Measurements from ENCODE around the gene YJEFN3. TPM values are rescaled to one million over a fixed set of nuclear protein-coding genes. Genes with fewer than 3 reads are reported as not detected.
A peak's percentile ranks its signal among the peaks of the same experiment; 100 is the strongest.

Gene YJEFN3
- total and polyA plus RNA-seq, 4 donors = 0.77 to 4.7 (median 3.8) TPM

DNA sequence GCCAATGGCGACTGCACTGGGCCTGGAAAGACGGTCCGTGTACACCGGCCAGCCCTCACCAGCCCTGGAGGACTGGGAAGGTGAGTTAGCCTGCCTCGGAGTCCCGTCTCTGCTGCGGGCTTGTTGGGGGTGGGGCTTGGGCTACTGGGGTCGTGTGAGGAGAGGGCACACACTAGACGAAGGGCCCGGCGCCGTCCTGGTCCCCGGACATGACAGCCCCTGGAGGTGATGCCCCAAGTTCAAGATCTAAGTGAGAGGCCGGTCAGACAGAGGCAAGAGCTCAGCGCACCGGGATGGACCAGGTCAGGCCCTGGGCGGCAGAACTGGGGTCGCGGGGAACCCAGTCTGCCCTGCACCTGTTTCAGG is 11.0 kb downstream of the YJEFN3 start:
- Histone ChIP-seq H3K4me1 (ENCODE audit: control insufficient read depth in 5 of 5, insufficient read depth in 5 of 5, low read length in 5 of 5) (peaks cover 0 to 26% (median 3%) of the 10 kb centered on the region in 5 donors), H3K9ac (ENCODE audit: insufficient read depth in 1 of 2, low read length in 2 of 2) (no peak overlapping the region), H3K36me3 (ENCODE audit: control insufficient read depth in 4 of 4, insufficient read depth in 4 of 4, low read length in 4 of 4) (peaks cover 0 to 1% (median 0%) of the 10 kb centered on the region in 4 donors), H3K4me3 (no peak overlapping the region), H3K27me3 (ENCODE audit: control insufficient read depth in 3 of 3, insufficient read depth in 3 of 3, low read length in 2 of 3) (peaks cover 10 to 47% (median 28%) of the 10 kb centered on the region in 3 donors), H3K27ac (ENCODE audit: low read depth in 1 of 2, low read length in 1 of 2) (no peak overlapping the region), H3K9me3 (ENCODE audit: control insufficient read depth in 4 of 4, insufficient read depth in 3 of 4, low read length in 3 of 4) (peaks cover 0 to 9% (median 0%) of the 10 kb centered on the region in 4 donors)
- ATAC-seq (ENCODE audit: insufficient read depth, low FRiP score) = no peak
- 31 to 32% methylated on average over 18 to 19 of the region's 19 CpGs for WGBS, 2 donors
- no peak for DNase-seq
- TF ChIP-seq, protein P1, sequence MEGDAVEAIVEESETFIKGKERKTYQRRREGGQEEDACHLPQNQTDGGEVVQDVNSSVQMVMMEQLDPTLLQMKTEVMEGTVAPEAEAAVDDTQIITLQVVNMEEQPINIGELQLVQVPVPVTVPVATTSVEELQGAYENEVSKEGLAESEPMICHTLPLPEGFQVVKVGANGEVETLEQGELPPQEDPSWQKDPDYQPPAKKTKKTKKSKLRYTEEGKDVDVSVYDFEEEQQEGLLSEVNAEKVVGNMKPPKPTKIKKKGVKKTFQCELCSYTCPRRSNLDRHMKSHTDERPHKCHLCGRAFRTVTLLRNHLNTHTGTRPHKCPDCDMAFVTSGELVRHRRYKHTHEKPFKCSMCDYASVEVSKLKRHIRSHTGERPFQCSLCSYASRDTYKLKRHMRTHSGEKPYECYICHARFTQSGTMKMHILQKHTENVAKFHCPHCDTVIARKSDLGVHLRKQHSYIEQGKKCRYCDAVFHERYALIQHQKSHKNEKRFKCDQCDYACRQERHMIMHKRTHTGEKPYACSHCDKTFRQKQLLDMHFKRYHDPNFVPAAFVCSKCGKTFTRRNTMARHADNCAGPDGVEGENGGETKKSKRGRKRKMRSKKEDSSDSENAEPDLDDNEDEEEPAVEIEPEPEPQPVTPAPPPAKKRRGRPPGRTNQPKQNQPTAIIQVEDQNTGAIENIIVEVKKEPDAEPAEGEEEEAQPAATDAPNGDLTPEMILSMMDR (IDR thresholded peaks at IDR 0.05; ENCODE audit: control extremely low read depth, extremely low read depth) = no peak

DNA sequence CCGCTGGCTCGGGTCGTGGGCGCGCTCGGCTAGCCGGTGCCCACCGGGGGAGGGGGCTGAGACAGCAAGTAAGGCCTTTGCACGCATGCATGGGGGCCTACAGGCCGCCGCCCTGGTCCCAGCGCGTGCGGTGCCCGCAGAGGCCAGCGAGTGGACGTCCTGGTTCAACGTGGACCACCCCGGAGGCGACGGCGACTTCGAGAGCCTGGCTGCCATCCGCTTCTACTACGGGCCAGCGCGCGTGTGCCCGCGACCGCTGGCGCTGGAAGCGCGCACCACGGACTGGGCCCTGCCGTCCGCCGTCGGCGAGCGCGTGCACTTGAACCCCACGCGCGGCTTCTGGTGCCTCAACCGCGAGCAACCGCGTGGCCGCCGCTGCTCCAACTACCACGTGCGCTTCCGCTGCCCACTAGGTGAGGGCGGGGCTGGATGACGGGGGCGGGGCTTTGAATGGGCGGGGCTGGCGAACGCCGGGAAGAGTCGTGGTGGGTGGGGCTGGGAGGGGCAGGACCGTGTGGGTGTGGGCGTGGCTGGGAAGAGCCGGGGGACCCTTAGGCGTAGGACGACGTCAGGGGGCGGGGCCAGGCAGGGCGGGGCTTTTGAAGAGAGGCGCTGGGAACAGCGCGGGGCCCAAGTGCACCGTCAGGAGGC is 11.5 kb downstream of the YJEFN3 start:
- Histone ChIP-seq H3K27ac (ENCODE audit: low read depth in 1 of 2, low read length in 1 of 2) (no peak overlapping the region), H3K9me3 (ENCODE audit: control insufficient read depth in 4 of 4, insufficient read depth in 3 of 4, low read length in 3 of 4) (peaks cover 0 to 11% (median 0%) of the 10 kb centered on the region in 4 donors), H3K4me1 (ENCODE audit: control insufficient read depth in 5 of 5, insufficient read depth in 5 of 5, low read length in 5 of 5) (peaks cover 0 to 26% (median 3%) of the 10 kb centered on the region in 5 donors), H3K4me3 (no peak overlapping the region), H3K27me3 (ENCODE audit: control insufficient read depth in 3 of 3, insufficient read depth in 3 of 3, low read length in 2 of 3) (peaks cover 10 to 47% (median 28%) of the 10 kb centered on the region in 3 donors), H3K36me3 (ENCODE audit: control insufficient read depth in 4 of 4, insufficient read depth in 4 of 4, low read length in 4 of 4) (peaks cover 0 to 1% (median 0%) of the 10 kb centered on the region in 4 donors), H3K9ac (ENCODE audit: insufficient read depth in 1 of 2, low read length in 2 of 2) (no peak overlapping the region)
- ATAC-seq (ENCODE audit: insufficient read depth, low FRiP score) (no peak), DNase-seq (peak; percentile 60 to 80 (median 63))
- 5 to 16% methylated on average over 58 to 74 of the region's 74 CpGs for WGBS, 2 donors
- TF ChIP-seq, protein P1 (IDR thresholded peaks at IDR 0.05; ENCODE audit: control extremely low read depth, extremely low read depth) = no peak

DNA sequence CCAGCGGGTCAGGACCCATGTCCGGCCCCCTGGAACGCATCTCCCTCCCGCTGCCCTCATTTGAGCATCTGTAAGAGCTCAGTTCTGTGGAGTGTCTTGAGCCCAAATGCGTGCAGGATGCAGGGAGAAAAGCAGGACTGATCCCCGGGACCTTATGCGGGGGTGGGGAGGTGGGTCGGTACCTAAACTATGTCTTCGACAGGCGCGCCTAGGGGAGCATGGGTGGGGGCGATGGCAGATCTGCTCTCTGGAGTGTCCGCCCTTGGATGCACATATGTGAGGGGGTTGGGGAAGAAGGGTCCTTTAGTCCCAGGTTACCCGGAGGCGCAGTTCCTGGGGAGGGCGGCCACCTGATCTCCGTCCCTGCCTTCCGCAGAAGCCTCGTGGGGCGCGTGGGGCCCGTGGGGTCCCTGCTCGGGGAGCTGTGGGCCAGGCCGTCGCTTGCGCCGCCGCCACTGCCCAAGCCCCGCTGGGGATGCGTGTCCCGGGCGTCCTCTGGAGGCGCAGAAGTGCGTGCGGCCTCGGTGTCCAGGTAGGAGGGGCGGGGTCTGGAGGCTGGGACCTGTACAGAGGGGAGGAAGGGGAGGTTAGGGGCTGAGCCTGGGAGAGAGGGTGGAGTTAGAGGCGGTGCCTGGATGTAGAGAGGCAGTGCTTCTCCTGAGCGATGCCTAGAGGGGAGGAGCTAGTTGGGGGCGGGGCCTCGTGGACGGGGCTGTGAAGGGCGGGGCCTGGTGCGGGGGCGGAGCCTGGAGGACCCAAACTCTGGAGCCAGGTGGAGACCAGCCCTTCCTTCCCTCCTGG is 12.2 kb downstream of the YJEFN3 start:
- H3K9ac ChIP-seq (ENCODE audit: insufficient read depth in 1 of 2, low read length in 2 of 2) = no peak overlapping the region
- DNase-seq (peak in 1 of 3 donors; percentile 48), ATAC-seq (ENCODE audit: insufficient read depth, low FRiP score) (no peak)
- no peak overlapping the region for H3K4me3 ChIP-seq
- H3K27ac ChIP-seq (ENCODE audit: low read depth in 1 of 2, low read length in 1 of 2) = no peak overlapping the region
- TF ChIP-seq, protein P1 (IDR thresholded peaks at IDR 0.05; ENCODE audit: control extremely low read depth, extremely low read depth) = no peak
- H3K4me1 ChIP-seq (ENCODE audit: control insufficient read depth in 5 of 5, insufficient read depth in 5 of 5, low read length in 5 of 5) = peaks cover 0 to 26% (median 3%) of the 10 kb centered on the region in 5 donors
- H3K9me3 ChIP-seq (ENCODE audit: control insufficient read depth in 4 of 4, insufficient read depth in 3 of 4, low read length in 3 of 4) = peaks cover 0 to 11% (median 0%) of the 10 kb centered on the region in 4 donors
- H3K36me3 ChIP-seq (ENCODE audit: control insufficient read depth in 4 of 4, insufficient read depth in 4 of 4, low read length in 4 of 4) = no peaks in the 10 kb centered on the region
- peaks cover 9 to 43% (median 28%) of the 10 kb centered on the region in 3 donors for H3K27me3 ChIP-seq (ENCODE audit: control insufficient read depth in 3 of 3, insufficient read depth in 3 of 3, low read length in 2 of 3)
- WGBS, 2 donors = 2 to 5% methylated on average over 42 to 45 of the region's 45 CpGs
